PC-9 (cell line): ENCODE data around the gene NRBP1.

Experiments used
- EZH2 ChIP-seq: fragments of 200-600 bp; sonication (generic); IDR thresholded peaks from 2 replicates; pipeline ENCODE4 v1.8.0; 2017; ENCODE audit warnings: antibody characterized with exemption, low read depth
- TF ChIP-seq, protein P1 (sequence below): fragments of 200-600 bp; sonication (generic); conservative IDR thresholded peaks from 2 replicates; pipeline ENCODE4 v1.6.1; 2017; ENCODE audit warnings: mixed run types, antibody characterized with exemption, mild to moderate bottlenecking, moderate library complexity

DNA sequence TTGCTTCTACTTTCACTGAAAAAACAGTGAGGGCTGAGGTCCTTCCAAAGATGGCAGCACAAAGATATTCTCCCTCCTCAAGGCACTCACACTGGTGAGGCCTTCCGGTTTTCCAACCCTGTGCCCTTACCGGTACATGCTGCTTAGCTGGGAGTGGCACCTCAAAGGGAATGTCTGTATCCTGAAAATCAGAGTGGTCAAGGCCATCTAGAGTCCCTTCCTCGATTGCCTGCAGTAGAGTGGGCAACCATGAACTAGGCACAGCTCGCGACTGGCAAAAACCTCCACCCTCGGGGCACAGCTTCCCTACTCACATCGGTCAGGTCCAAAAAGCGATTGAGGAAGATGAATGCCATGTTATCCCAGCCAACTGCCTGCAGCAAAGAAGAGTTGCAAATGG lies 17.2 kb downstream of the NRBP1 start:
- TF ChIP-seq, protein P1, sequence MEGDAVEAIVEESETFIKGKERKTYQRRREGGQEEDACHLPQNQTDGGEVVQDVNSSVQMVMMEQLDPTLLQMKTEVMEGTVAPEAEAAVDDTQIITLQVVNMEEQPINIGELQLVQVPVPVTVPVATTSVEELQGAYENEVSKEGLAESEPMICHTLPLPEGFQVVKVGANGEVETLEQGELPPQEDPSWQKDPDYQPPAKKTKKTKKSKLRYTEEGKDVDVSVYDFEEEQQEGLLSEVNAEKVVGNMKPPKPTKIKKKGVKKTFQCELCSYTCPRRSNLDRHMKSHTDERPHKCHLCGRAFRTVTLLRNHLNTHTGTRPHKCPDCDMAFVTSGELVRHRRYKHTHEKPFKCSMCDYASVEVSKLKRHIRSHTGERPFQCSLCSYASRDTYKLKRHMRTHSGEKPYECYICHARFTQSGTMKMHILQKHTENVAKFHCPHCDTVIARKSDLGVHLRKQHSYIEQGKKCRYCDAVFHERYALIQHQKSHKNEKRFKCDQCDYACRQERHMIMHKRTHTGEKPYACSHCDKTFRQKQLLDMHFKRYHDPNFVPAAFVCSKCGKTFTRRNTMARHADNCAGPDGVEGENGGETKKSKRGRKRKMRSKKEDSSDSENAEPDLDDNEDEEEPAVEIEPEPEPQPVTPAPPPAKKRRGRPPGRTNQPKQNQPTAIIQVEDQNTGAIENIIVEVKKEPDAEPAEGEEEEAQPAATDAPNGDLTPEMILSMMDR, result no peak
- no peak for TF ChIP-seq EZH2
